Measurements from ENCODE around the gene SCGN.

Gene SCGN

DNA sequence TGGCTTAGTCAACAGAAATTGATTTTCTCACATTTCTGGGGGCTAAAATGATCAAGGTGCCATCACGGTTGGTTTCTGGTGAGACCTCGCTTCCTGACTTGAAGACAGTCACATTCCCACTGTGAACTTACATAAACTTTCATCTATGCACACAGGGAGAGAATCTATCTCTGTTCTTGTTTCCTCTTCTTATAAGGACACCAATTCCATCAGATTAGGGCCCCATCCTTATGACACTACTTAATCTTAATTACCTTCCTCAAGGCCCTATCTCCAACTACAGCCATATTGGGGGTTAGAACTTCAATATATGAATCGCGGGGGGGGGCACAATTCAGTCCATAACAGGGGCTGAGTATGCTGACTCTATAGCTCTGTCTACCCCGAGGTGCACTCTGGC lies 10.6 kb upstream of the SCGN start:
- H3K4me3 ChIP-seq (ENCODE audit: insufficient read depth in 1 of 2, low read depth in 1 of 2, low read length in 2 of 2): no peak overlapping the region
- no peak overlapping the region for H3K9ac ChIP-seq (ENCODE audit: low read length)
- no peak overlapping the region for H3K23ac ChIP-seq (ENCODE audit: low read length in 2 of 2)
- no peak overlapping the region for H3K27ac ChIP-seq (ENCODE audit: low read length, poor library complexity, severe bottlenecking)
- no peak overlapping the region for H2BK15ac ChIP-seq (ENCODE audit: low read depth, poor library complexity, severe bottlenecking)
- H4K8ac ChIP-seq (ENCODE audit: low read length): no peak overlapping the region
- H2AFZ ChIP-seq (ENCODE audit: low read depth, low read length): no peak overlapping the region
- H3K79me1 ChIP-seq (replicated peaks; ENCODE audit: low read length, poor library complexity, severe bottlenecking): no peaks in the 10 kb centered on the region
- no peak overlapping the region for H2BK5ac ChIP-seq (ENCODE audit: low read depth, low read length, poor library complexity, severe bottlenecking)
- no peak overlapping the region for H2BK120ac ChIP-seq (ENCODE audit: low read depth, low read length)
- no peak for DNase-seq
- H3K36me3 ChIP-seq (ENCODE audit: control insufficient read depth in 1 of 2, insufficient read depth in 2 of 2, low read depth in 1 of 2, low read length in 2 of 2): no peaks in the 10 kb centered on the region
- H2BK12ac ChIP-seq (ENCODE audit: low read length in 2 of 2): no peak overlapping the region
- no peak overlapping the region for H2AK5ac ChIP-seq (ENCODE audit: low read length, severe bottlenecking)
- no peak overlapping the region for H3K4ac ChIP-seq (ENCODE audit: low read depth in 1 of 2, low read length in 2 of 2)
- peaks cover 13 to 45% of the 10 kb centered on the region in 2 experiments for H3K27me3 ChIP-seq (ENCODE audit: control insufficient read depth in 1 of 2, insufficient read depth in 1 of 2, low read length in 2 of 2)
- no peak overlapping the region for H3K14ac ChIP-seq (ENCODE audit: low read length in 2 of 2)
- H4K91ac ChIP-seq (ENCODE audit: low read length): no peak overlapping the region
- H3K4me2 ChIP-seq (ENCODE audit: low read length, poor library complexity, severe bottlenecking): no peak overlapping the region
- WGBS: 80% methylated on average over 5 of the region's 5 CpGs
- no peaks in the 10 kb centered on the region for H3K4me1 ChIP-seq (ENCODE audit: control insufficient read depth, insufficient read depth, low read depth, low read length)
- no peaks in the 10 kb centered on the region for H3K9me3 ChIP-seq (ENCODE audit: control insufficient read depth, low read length)
- no peak overlapping the region for H3K18ac ChIP-seq (ENCODE audit: low read depth in 1 of 2, low read length in 2 of 2)

DNA sequence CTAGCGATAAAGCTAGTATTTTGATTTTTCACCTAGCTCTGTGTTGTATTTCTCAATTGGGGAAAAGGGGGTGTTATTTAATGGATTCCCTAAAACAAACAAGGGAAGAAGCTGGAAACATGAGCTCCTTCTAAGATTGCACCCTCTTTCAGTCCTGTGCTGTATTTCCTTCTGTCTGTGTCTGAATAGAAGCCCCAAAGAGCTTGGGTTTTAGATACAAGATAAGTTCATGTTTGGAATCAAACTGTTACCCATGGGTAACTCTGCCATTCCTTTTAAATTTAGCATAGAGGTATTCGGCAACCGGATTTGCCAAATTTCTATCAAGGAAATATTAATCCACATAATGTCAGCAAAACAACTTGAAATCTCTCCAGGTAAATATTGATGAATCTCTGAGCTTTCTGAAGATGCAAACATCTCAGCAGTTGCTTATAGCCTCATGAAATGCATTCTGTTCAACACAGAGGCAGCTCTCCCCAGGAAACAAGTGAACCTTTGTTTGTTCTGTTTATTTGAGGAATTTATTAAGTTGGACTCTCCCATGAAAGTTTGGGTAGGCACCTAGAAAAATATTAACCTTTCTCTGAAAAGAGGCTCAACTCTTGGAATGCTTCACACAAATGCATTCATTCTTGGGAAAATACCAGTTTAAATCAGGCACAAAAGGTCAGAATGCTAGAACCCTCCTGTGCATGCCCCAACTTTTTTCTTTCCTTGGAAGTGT lies 9.9 kb upstream of the SCGN start:
- Histone ChIP-seq H4K8ac (ENCODE audit: low read length) (no peak overlapping the region), H3K4me3 (ENCODE audit: insufficient read depth in 1 of 2, low read depth in 1 of 2, low read length in 2 of 2) (no peak overlapping the region), H2AFZ (ENCODE audit: low read depth, low read length) (no peak overlapping the region), H3K27me3 (ENCODE audit: control insufficient read depth in 1 of 2, insufficient read depth in 1 of 2, low read length in 2 of 2) (peaks cover 13 to 45% of the 10 kb centered on the region in 2 experiments), H3K79me1 (replicated peaks; ENCODE audit: low read length, poor library complexity, severe bottlenecking) (no peaks in the 10 kb centered on the region), H2BK15ac (ENCODE audit: low read depth, poor library complexity, severe bottlenecking) (no peak overlapping the region), H2AK5ac (ENCODE audit: low read length, severe bottlenecking) (no peak overlapping the region), H2BK120ac (ENCODE audit: low read depth, low read length) (no peak overlapping the region), H3K4me1 (ENCODE audit: control insufficient read depth, insufficient read depth, low read depth, low read length) (no peaks in the 10 kb centered on the region), H4K91ac (ENCODE audit: low read length) (no peak overlapping the region), H3K23ac (ENCODE audit: low read length in 2 of 2) (no peak overlapping the region), H2BK5ac (ENCODE audit: low read depth, low read length, poor library complexity, severe bottlenecking) (no peak overlapping the region), H3K9me3 (ENCODE audit: control insufficient read depth, low read length) (no peaks in the 10 kb centered on the region), H3K4me2 (ENCODE audit: low read length, poor library complexity, severe bottlenecking) (no peak overlapping the region), H3K4ac (ENCODE audit: low read depth in 1 of 2, low read length in 2 of 2) (no peak overlapping the region), H3K14ac (ENCODE audit: low read length in 2 of 2) (no peak overlapping the region), H2BK12ac (ENCODE audit: low read length in 2 of 2) (no peak overlapping the region), H3K9ac (ENCODE audit: low read length) (no peak overlapping the region), H3K36me3 (ENCODE audit: control insufficient read depth in 1 of 2, insufficient read depth in 2 of 2, low read depth in 1 of 2, low read length in 2 of 2) (no peaks in the 10 kb centered on the region), H3K27ac (ENCODE audit: low read length, poor library complexity, severe bottlenecking) (no peak overlapping the region), H3K18ac (ENCODE audit: low read depth in 1 of 2, low read length in 2 of 2) (no peak overlapping the region)
- no peak for DNase-seq
- 93% methylated on average over 2 of the region's 3 CpGs for WGBS

DNA sequence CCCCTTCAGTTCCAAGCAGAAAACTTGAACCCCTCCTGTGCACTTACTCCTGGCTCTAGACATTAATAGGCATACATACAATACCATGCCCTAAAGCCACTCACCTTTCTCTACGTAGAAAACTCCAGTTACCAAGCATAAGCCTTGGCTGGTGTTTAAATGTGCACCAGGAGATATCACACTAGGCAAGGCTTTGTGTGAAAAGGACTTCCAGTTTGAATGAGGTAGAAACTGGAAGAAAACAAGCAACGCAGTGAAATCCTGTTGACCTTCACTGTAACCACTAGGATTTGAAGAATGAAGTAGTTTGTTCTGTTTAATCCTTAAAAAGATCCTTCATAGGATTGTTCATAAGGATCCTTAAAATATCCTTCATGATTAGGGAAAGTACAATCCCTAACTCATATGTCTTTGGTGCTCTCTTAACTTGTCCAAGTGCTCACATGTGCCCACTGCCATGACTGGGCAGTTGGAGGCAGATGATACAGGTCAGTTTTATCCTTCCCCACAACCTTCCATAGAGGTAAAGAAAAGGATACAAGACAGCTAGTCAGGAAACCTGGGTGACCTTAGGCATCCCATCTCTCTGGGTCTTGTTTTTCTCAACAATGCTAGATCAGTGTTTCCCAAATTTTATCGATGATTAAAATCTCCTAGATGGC lies 9.2 kb upstream of the SCGN start:
- H4K8ac ChIP-seq (ENCODE audit: low read length): no peak overlapping the region
- H2AFZ ChIP-seq (ENCODE audit: low read depth, low read length): no peak overlapping the region
- no peak overlapping the region for H3K27ac ChIP-seq (ENCODE audit: low read length, poor library complexity, severe bottlenecking)
- H3K4ac ChIP-seq (ENCODE audit: low read depth in 1 of 2, low read length in 2 of 2): no peak overlapping the region
- no peaks in the 10 kb centered on the region for H3K9me3 ChIP-seq (ENCODE audit: control insufficient read depth, low read length)
- no peaks in the 10 kb centered on the region for H3K79me1 ChIP-seq (replicated peaks; ENCODE audit: low read length, poor library complexity, severe bottlenecking)
- DNase-seq: no peak
- no peak overlapping the region for H2BK120ac ChIP-seq (ENCODE audit: low read depth, low read length)
- no peak overlapping the region for H2BK5ac ChIP-seq (ENCODE audit: low read depth, low read length, poor library complexity, severe bottlenecking)
- H3K27me3 ChIP-seq (ENCODE audit: control insufficient read depth in 1 of 2, insufficient read depth in 1 of 2, low read length in 2 of 2): peaks cover 13 to 49% of the 10 kb centered on the region in 2 experiments
- no peak overlapping the region for H3K9ac ChIP-seq (ENCODE audit: low read length)
- H3K4me2 ChIP-seq (ENCODE audit: low read length, poor library complexity, severe bottlenecking): no peak overlapping the region
- H2AK5ac ChIP-seq (ENCODE audit: low read length, severe bottlenecking): no peak overlapping the region
- no peak overlapping the region for H2BK15ac ChIP-seq (ENCODE audit: low read depth, poor library complexity, severe bottlenecking)
- no peaks in the 10 kb centered on the region for H3K36me3 ChIP-seq (ENCODE audit: control insufficient read depth in 1 of 2, insufficient read depth in 2 of 2, low read depth in 1 of 2, low read length in 2 of 2)
- H3K18ac ChIP-seq (ENCODE audit: low read depth in 1 of 2, low read length in 2 of 2): no peak overlapping the region
- no peak overlapping the region for H4K91ac ChIP-seq (ENCODE audit: low read length)
- no peak overlapping the region for H3K23ac ChIP-seq (ENCODE audit: low read length in 2 of 2)
- no peak overlapping the region for H3K4me3 ChIP-seq (ENCODE audit: insufficient read depth in 1 of 2, low read depth in 1 of 2, low read length in 2 of 2)
- H3K14ac ChIP-seq (ENCODE audit: low read length in 2 of 2): no peak overlapping the region
- no peak overlapping the region for H2BK12ac ChIP-seq (ENCODE audit: low read length in 2 of 2)
- WGBS: 75% methylated on average over 3 of the region's 3 CpGs
- H3K4me1 ChIP-seq (ENCODE audit: control insufficient read depth, insufficient read depth, low read depth, low read length): no peaks in the 10 kb centered on the region

DNA sequence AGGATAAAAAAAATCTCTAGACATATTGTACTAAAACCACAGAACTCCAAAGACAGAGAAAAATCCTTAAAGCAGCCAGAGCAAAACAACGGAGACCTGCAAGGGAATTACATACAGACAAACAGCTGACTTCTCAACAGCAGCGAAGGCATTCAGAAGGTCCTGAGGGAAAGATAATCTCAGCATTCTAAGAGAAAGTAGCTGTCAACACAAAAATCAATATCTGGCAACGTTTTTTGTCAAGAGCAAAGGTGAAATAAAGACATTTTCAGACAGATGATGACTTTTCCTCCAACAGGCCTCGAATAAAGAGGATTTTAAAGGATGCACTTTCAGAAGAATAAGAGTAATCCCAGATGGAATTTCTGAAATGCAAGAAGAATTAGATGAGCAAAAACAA lies 6.1 kb upstream of the SCGN start:
- no peak overlapping the region for H2BK5ac ChIP-seq (ENCODE audit: low read depth, low read length, poor library complexity, severe bottlenecking)
- no peak overlapping the region for H3K27ac ChIP-seq (ENCODE audit: low read length, poor library complexity, severe bottlenecking)
- no peak overlapping the region for H3K4me2 ChIP-seq (ENCODE audit: low read length, poor library complexity, severe bottlenecking)
- no peak overlapping the region for H2BK120ac ChIP-seq (ENCODE audit: low read depth, low read length)
- no peak overlapping the region for H2BK12ac ChIP-seq (ENCODE audit: low read length in 2 of 2)
- H3K9ac ChIP-seq (ENCODE audit: low read length): no peak overlapping the region
- H2AK5ac ChIP-seq (ENCODE audit: low read length, severe bottlenecking): no peak overlapping the region
- no peak overlapping the region for H2AFZ ChIP-seq (ENCODE audit: low read depth, low read length)
- H3K4me1 ChIP-seq (ENCODE audit: control insufficient read depth, insufficient read depth, low read depth, low read length): no peaks in the 10 kb centered on the region
- H3K9me3 ChIP-seq (ENCODE audit: control insufficient read depth, low read length): no peaks in the 10 kb centered on the region
- no peak overlapping the region for H4K8ac ChIP-seq (ENCODE audit: low read length)
- H3K27me3 ChIP-seq (ENCODE audit: control insufficient read depth in 1 of 2, insufficient read depth in 1 of 2, low read length in 2 of 2): peaks cover 14 to 53% of the 10 kb centered on the region in 2 experiments
- H4K91ac ChIP-seq (ENCODE audit: low read length): no peak overlapping the region
- DNase-seq: no peak
- no peak overlapping the region for H3K4ac ChIP-seq (ENCODE audit: low read depth in 1 of 2, low read length in 2 of 2)
- no peaks in the 10 kb centered on the region for H3K79me1 ChIP-seq (replicated peaks; ENCODE audit: low read length, poor library complexity, severe bottlenecking)
- 58% methylated on average over 2 of the region's 4 CpGs for WGBS
- H2BK15ac ChIP-seq (ENCODE audit: low read depth, poor library complexity, severe bottlenecking): no peak overlapping the region
- no peak overlapping the region for H3K14ac ChIP-seq (ENCODE audit: low read length in 2 of 2)
- no peak overlapping the region for H3K4me3 ChIP-seq (ENCODE audit: insufficient read depth in 1 of 2, low read depth in 1 of 2, low read length in 2 of 2)
- H3K23ac ChIP-seq (ENCODE audit: low read length in 2 of 2): no peak overlapping the region
- H3K18ac ChIP-seq (ENCODE audit: low read depth in 1 of 2, low read length in 2 of 2): no peak overlapping the region
- H3K36me3 ChIP-seq (ENCODE audit: control insufficient read depth in 1 of 2, insufficient read depth in 2 of 2, low read depth in 1 of 2, low read length in 2 of 2): no peaks in the 10 kb centered on the region
